Progenitor cell of endocrine pancreas (in vitro differentiated cells): Measurements from ENCODE around the gene CNTNAP5. TPM values are rescaled to one million over a fixed set of nuclear protein-coding genes. Genes with fewer than 3 reads are reported as not detected.

Experiments
- DNase-seq: peaks from one replicate; pipeline ENCODE4 v3.0.0; 2021; ENCODE audit warnings: low spot score; ENCODE audit not compliant: unreplicated experiment
- H3K27ac Mint-ChIP-seq: 2 replicates; pipeline ENCODE4 v1.8.0; 2021; ENCODE audit warnings: mild to moderate bottlenecking, moderate library complexity, mixed read lengths
- H3K27me3 Mint-ChIP-seq: 2 replicates; pipeline ENCODE4 v1.8.0; 2021; ENCODE audit warnings: mixed read lengths
- H3K36me3 Mint-ChIP-seq: 2 replicates; pipeline ENCODE4 v1.8.0; 2022; ENCODE audit warnings: mixed read lengths; ENCODE audit not compliant: insufficient read depth
- H3K4me1 Mint-ChIP-seq: 2 replicates; pipeline ENCODE4 v1.8.0; 2021; ENCODE audit warnings: low read depth, mixed read lengths
- H3K4me3 Mint-ChIP-seq: 2 replicates; pipeline ENCODE4 v1.8.0; 2021; ENCODE audit warnings: low read depth, mild to moderate bottlenecking, moderate library complexity, mixed read lengths
- H3K9me3 Mint-ChIP-seq: 2 replicates; pipeline ENCODE4 v1.8.0; 2021; ENCODE audit warnings: low read depth, mixed read lengths
- CTCF ChIP-seq: fragments of 200-600 bp; sonication (generic); IDR thresholded peaks from one replicate; pipeline ENCODE4 v1.5.0; 2021; ENCODE audit warnings: antibody characterized with exemption, mild to moderate bottlenecking; ENCODE audit not compliant: unreplicated experiment
- total RNA-seq: library from RNA; stranded (reverse); gene quantifications from 2 replicates; pipeline ENCODE4 v1.2.1, GENCODE V29; 2021

The CNTNAP5 gene
- total RNA-seq, 1 donor from 2014 or later = 5.3 TPM

DNA sequence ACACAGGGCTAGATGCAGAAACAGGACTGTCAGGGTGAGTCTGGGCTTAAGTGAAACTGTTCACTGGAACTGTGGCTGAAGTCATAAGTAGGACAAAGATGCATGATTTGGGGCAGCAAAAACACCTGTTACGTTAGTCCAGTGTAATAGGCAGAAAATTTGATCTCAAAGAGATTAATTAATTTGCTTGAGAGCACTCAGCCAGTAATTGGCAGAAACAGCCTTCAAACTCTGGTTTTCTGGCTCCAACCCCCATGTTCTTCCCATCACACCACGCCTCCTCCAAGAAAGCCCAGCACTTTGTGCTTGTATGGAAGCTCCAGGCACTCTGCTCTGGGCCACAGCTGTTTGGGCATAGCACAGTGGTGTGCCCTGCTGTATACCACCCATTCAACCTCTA is 54.0 kb downstream of the CNTNAP5 start:
- Mint-ChIP-seq H3K27me3 (peaks cover 3% of the 10 kb centered on the region), H3K4me3 (no peak overlapping the region), H3K4me1 (peaks cover 1% of the 10 kb centered on the region), H3K9me3 (peaks cover 8% of the 10 kb centered on the region), H3K27ac (no peak overlapping the region), H3K36me3 (no peaks in the 10 kb centered on the region)
- TF ChIP-seq CTCF = no peak
- no peak for DNase-seq

GRCh38 chr2:124080281-124081153 is 55.4 kb downstream of the CNTNAP5 start:
- no peak for DNase-seq
- Mint-ChIP-seq H3K27ac (no peak overlapping the region), H3K4me1 (peaks cover 1% of the 10 kb centered on the region), H3K4me3 (no peak overlapping the region), H3K27me3 (peaks cover 3% of the 10 kb centered on the region), H3K9me3 (peaks cover 11% of the 10 kb centered on the region), H3K36me3 (peaks cover 1% of the 10 kb centered on the region)
- no peak for TF ChIP-seq CTCF

DNA sequence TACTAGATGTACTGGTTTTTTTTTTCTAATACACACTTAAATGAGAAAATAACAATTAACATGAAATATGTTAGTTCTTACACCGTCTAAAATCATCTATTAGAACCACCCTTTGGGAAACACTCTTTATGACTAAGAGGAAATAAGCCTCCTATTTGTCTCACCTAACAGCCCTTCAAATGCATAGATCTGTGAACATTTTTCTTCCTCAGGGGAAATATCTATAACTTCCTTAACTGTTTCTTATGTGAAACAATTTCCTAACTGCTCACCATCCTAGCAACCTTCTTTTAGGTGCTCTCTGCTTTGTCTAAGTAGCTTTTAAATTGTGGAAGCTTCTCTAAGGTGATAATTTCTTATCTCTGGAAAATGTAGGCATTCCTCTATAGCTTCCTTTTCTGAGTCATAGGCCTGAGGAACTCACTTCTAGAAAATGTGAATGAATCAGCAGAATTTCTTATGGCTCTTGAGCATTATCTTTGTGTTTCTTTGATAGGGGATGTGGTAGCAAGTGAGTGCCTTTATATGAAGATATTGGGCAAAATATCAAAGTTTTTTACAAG is 56.1 kb downstream of the CNTNAP5 start:
- TF ChIP-seq CTCF = no peak
- Mint-ChIP-seq H3K27ac (no peak overlapping the region), H3K36me3 (peaks cover 1% of the 10 kb centered on the region), H3K27me3 (peaks cover 3% of the 10 kb centered on the region), H3K4me1 (peaks cover 1% of the 10 kb centered on the region), H3K4me3 (no peak overlapping the region), H3K9me3 (peaks cover 15% of the 10 kb centered on the region)
- DNase-seq = no peak

DNA sequence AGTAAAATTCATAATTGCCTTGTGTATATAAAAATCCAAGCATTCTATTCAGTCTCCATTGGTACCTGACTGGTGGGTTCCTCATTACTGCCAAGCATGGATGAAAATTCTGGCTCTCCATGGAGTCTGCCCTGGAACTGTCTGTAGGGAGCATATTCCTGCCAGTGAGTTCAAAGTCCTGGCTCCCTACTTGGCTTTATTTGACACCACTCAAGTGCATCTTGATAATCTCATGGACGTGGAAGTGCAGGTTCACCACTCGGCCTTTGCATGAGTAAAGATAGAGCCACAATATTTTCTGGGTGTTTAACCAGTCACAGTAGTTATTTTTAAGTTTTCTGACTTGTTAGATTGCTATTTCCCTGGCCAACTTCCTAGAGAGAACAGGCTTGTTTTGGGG is 63.5 kb downstream of the CNTNAP5 start:
- peaks cover 18% of the 10 kb centered on the region for H3K9me3 Mint-ChIP-seq
- H3K27me3 Mint-ChIP-seq = no peaks in the 10 kb centered on the region
- TF ChIP-seq CTCF = no peak
- DNase-seq = no peak
- peaks cover 41% of the 10 kb centered on the region for H3K4me1 Mint-ChIP-seq
- no peak overlapping the region for H3K27ac Mint-ChIP-seq
- H3K4me3 Mint-ChIP-seq = no peak overlapping the region
- H3K36me3 Mint-ChIP-seq = peaks cover 3% of the 10 kb centered on the region

DNA sequence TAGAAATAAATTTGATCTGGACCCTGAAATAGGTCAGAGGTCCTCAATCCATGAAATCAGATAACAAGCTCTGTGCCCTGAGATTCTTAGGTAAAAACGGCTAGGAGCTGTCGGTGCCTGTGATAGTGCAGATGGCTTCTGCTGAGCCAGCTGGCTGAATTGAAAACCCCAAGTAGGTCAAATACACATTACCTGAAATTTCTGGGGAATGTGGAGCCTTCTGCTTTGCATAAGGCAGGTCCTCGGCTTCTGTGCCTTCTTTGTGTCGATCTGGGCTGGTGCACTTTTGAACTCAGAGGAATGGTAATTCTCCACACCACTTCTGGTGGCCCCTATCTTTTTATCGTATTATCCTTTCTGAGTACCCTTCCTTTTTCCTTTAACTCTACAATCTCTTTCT is 66.6 kb downstream of the CNTNAP5 start:
- peaks cover 2% of the 10 kb centered on the region for H3K36me3 Mint-ChIP-seq
- H3K9me3 Mint-ChIP-seq = peaks cover 10% of the 10 kb centered on the region
- DNase-seq = no peak
- H3K4me3 Mint-ChIP-seq = no peak overlapping the region
- no peaks in the 10 kb centered on the region for H3K27me3 Mint-ChIP-seq
- peaks cover 48% of the 10 kb centered on the region for H3K4me1 Mint-ChIP-seq
- H3K27ac Mint-ChIP-seq = peak overlapping the region; percentile 5
- TF ChIP-seq CTCF = no peak
